Stimulated activated CD8-positive, alpha-beta memory T cell treated with anti-CD3 and anti-CD28 coated beads, Interleukin-15, amount 100 ng/mL, for 1 hour (primary cell): ENCODE results near the gene XYLT2.

ENCODE experiments used
- DNase-seq: peaks from one replicate; pipeline ENCODE4 v3.0.0-alpha.2; 2020; ENCODE audit warnings: low read depth

Gene XYLT2

DNA sequence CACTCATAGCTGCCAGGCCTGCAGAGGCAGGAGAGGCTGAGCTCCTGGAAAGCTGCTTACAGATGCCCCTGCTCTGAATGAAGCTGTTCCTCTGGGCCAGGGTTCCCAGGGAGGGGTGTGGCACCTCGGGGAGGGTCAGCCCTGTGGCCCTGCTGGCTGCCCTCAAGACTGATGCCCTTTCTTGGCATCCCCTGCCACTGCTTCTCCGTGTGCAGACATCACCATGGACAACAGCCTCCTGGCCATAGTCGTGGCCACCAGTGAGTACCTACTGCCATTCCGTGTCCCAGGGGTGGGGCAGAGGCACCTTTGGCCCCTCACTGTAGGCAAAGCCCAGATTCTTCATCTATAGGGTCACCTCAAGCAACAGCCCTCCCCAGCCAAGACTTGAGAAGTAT lies 18.1 kb downstream of the XYLT2 start:
- DNase-seq, result no peak

DNA sequence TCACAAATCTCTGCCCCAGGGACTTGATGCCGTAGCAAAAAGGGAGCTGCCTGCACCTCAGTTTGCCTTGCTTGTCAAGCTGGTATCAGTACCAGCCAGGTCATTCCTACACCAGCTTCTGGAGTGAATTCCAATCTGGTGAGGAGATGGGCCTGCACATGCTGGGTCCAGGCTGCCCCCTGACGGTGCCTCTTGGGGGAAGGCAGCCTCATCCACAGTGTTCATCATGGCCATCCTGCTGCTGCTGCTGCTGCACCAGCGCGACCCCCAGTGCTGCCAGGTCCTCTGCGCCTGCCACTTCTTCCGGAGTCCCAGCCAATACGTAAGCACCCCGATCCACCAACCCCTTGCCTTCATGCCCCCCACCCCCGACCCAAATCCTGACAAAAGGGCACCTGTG lies 18.8 kb downstream of the XYLT2 start:
- DNase-seq, result no peak

DNA sequence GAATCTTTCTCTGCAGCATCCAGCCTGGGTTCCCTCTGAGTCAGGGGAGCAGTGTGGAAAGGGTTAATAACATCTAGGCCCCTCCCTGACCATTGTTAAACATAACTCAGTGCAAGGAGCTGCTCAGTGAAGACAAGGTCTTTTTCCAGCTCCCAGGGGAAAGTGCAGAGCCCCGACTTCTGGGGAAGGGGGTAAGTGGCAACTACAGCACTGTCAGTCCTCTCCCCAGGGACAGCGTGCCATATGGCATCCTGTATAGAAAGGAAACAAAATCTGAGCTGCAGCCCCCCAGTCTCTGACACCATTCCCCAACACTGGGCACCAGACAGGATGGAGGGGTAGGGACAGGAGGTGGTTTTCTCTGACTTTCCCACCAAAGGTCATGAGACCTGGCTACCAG lies 19.2 kb downstream of the XYLT2 start:
- DNase-seq, result no peak

DNA sequence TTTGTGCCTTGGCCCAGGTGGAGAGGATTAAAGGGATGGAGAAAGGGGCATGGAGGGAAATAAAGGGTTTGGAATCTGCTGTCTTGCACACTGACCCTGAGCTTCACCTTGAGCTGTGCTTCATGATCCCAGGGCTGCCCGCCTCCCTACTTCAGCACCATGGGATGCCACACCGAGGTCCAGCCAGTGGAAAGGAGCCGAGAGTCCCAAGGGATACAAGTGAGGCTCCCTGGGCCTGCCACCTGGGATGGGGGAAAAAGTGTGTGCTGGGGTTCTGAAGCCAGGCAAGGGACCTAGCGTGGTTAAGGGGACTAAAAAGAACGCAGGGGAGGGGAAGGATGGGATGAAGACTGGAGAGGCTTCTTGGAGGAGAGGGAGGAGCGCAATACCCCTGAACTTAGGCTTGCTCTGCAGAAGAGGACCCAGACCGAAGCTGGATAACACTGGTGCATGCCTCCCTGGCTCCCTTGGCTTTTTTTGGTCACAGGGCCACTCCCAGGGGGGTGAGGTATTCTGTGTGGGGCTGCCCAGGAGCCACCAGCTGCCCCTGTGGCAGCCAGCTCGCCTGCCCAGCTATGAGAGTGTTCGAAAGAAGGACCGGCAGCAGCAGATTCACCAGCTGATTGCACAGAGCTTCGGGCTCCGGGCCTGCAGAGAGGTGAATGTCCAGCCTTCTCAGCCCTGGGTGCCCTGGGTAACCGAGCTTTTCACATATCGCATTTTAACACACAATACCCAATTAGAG lies 19.9 kb downstream of the XYLT2 start:
- no peak for DNase-seq

DNA sequence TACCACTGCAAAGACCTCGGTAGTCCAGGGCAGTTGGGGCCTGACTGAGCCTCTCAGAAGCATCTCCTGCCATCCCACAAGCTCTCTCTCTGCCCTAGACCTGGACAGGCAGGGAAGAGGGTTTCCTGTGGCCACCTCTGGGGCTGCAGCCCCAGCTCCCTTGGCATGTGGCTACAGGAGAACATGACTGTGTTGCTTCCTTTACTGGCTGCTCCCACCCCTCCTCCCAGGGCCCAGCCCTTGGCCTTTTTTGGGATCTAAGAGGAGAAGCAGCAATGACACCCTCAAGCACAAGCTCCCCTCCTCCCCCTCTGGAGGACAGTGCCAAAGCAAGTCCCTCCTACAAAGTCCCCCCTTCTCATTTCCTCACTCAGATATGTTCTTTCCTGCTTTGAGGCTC lies 21.5 kb downstream of the XYLT2 start:
- no peak for DNase-seq

DNA sequence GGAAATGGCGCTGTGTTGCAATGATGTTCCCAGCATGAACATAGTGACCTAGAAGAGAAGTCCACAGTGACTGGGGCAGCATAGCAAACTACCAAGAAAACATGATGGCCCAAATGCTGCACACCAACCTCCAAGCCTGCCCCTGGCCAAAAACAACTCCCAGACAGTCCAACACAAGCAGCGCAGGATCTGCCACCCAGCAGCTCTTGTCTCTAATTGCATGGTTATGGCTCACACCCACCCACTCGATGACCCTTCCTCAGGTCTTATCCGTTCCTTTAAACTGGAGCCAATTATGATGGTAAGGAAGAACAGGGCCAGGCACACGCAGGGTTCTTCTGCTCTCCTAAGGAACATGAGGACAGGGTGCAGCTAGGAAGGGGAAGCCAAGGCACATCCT lies 24.1 kb downstream of the XYLT2 start:
- DNase-seq, result no peak

DNA sequence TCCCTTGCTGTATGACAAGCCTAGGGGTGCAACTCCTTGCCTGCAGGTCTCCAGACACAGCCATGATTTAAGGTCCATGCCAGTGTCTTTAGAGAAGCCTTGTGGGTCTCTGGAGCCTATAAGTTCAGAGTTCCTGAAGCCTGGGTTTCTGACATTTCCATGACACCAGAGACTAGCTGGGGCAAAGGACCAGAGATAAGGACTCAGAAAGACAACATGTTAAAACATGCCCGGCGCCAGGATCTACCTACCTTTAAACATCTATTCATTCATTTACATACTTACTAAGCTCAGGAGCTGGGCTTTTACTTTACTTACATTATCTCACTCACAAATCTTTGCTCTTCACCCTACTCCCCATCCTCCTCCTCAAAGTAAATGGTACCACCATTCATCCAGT lies 25.6 kb downstream of the XYLT2 start:
- no peak for DNase-seq

DNA sequence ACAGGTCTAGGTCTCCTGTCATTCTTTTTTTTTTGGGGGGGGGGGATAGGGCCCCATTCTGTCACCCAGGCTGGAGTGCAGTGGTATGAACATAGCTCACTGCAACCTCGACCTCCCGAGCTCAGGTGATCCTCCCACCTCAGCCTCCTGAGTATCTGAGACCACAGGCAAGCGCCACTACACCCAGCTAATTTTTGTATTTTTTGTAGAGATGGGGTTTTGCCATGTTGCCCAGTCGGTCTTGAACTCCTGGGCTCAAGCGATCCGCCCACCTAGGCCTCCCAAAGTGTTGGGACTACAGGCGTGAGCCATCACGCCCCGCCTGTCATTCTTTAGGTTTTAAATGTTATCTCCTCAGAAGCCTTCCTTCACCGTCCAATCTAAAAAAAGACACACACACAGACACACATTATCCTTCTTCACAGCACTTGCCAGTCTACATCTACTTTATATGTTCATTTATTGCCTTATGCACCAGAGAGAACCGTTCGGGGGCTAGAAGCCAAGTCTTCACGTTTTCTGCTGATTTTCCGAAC lies 26.4 kb downstream of the XYLT2 start:
- DNase-seq, result no peak

DNA sequence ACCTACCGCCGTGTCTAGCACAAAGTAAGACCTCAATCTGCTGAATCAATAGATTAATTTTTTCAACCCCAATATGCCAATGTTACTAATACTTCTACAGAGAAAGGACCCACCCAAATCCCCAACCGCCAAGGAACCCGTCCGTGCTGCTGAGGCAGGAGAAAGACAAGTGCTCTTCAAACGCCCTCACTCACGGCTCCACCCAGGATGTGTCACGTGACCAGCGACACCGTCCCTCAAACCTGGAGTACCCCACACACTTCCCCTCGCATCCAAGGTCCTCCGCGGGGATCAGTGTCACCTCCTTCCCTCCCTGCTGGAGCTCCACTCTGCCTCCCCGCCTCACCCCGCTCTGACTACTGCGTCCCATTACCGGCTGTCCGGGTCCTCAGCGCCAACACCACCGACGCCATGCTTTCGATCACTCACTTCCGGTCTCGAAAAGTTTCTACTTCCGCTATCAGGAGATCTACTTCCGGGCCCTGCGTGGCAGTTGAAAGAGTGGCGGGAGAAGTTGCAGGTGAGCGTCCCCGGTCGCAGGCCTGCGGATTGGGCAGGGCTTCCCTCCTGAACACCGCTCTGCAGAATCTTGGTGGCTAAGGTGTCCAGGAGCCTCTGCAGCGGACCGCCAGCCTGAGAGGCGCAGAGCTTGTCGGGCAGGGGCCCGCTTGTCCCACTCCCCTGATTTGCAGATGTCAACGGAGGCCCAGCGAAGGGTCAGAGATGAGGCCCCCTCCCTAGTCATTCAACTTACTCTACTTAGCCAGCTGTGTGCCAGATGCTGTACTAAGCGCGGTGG lies 27.0 kb downstream of the XYLT2 start, which contains the start of the genes EME1 and MRPL27:
EME1 (plus strand) TSS at position 472 of the 799 bp plus-strand sequence. CDS start 1,980 bp downstream, outside the sequence.
MRPL27 (minus strand) TSS at position 427 of the 799 bp plus-strand sequence; CDS start at position 413, 14 bp downstream.
- DNase-seq, result peak; percentile 73

DNA sequence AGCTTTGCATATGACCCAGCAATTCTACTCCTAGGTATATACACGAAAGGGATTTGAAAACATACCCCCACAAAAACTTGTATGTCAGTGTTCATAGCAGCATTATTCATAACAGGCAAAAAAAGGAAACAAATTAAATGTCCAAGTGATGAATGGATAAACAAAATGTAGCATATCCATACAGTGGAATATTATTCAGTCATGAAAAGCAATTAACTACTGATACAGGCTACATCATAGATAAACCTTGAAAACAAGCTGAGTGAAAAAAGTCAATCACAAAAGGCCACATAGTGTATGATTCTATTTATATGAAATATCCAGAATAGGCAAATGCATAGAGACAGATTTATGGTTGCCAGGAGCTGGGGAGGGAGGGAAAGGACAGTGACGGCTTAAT lies 27.8 kb downstream of the XYLT2 start:
- DNase-seq, result no peak

DNA sequence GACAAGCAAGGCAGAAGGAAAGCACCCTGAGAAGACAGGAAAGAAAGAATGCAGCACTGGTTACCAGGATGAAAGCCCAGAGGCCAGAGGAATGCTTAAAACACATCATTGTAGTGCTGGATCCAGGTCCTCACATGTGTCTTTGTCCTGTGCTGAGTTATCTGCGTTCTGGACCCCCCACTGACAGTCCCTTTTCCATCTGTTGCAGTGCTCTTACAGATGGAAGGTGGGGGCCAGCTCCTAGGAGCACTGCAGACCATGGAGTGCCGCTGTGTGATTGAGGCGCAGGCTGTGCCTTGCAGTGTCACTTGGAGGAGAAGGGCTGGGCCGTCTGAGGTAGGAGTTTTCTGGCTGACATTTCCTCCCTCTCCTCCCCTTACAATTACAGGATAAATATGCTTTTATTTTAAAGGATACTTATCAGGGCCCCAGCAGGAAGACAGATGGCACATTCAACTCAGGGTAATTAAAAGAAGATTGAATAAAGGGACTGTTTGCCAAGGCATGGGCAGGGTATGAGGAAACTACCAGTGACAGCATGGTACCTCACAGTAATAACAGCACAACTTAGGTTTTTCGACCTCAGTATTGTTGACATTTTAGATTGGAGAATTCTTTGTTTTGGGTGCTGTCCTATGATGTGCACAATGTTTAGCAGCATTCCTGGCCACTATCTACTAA lies 30.1 kb downstream of the XYLT2 start:
- DNase-seq, result no peak

DNA sequence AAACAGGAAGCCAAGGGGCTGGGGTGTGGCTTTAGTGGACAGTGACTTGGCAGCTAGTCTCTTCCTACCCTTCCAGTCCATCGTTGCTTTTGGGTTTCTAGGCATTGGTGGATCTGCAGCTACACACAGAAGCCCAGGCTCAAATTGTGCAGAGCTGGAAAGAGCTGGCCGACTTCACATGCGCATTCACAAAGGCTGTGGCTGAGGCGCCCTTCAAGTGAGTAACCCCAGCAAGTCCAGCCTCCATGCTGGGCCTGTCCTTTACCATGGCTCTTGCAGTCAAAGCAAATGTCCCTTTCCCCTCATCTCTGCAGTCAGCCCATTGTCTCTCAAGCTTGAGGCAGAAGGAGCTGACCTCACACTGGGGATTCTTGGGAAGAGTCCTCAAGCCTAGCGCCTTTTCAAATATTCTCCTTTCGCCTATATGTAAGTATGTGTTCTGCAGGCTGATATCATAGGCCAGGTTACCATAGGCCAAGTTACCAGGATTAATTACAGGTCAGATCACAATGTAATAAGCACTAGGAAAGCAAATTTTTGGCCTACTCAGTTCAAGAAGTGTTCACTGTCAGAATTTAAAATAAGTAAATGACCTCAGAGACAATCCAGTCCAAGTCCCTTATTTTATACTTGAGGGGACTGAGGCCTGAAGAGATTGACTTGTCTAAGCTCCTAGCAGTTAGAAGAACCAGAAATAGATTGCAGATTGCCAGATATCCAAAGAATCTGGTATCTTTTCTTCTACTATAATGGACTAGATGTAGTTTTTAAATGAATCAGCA lies 33.6 kb downstream of the XYLT2 start:
- DNase-seq, result no peak

DNA sequence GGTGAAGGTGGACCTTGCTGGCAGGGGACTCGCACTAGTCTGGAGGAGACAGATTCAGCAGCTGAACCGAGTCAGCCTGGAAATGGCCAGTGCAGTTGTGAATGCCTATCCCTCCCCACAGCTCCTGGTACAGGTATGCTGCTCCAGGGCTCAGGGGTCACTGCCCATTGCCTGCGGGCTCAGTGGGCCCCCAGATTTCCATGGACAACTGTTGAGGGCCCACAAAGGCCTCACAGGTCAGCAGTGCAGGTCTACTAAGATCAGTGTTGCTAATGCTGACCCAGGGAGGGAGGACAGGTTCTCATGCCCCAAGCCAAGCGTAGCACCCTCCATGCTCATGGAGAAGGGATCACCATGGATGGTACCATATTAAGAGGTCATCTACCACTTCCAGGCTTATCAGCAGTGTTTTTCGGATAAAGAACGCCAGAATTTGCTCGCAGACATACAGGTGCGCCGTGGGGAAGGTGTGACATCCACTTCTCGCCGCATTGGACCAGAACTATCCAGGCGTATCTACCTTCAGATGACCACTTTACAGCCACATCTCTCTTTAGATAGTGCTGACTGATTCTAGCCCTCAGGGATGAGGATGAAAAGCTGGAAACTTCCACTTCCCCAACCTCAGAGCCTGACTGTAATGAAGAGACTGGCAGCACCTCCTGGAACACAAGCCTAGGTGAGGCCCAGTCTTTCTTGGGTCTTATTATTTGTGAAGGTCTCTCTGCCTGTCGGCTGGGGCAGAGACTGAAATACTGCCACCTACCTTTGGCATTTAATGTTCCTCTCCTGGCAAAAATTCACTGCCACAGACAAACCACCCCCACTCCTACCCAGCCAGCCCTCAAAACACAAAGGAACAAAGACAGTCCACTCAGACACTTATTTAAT lies 34.7 kb downstream of the XYLT2 start:
- DNase-seq, result no peak

DNA sequence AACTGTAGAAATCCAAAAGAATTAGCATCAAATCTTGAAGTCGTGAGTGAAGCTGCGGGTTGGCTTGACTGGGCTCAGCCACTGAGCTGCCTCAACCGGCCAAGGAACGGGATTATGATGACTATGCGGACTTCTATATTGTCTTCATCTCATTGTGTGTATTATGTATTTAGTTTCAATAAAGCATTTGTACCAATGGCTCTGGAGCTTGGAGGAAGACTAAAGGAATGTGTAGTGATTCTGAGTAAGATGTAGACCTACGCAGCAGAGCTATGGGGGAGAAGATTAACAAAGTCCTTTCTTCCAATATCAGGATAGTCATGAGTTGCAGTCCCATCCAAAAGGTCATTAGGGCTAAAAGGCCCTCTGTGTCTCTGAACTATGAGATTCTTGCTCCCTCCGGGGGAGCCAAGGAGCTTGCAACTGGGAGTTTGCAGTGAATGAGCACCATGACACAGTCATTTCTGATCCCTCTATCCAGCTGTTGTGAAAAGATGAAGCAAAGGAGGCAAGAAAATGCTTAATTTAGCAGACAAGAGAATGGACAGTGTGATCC lies 35.4 kb downstream of the XYLT2 start:
- DNase-seq, result no peak

DNA sequence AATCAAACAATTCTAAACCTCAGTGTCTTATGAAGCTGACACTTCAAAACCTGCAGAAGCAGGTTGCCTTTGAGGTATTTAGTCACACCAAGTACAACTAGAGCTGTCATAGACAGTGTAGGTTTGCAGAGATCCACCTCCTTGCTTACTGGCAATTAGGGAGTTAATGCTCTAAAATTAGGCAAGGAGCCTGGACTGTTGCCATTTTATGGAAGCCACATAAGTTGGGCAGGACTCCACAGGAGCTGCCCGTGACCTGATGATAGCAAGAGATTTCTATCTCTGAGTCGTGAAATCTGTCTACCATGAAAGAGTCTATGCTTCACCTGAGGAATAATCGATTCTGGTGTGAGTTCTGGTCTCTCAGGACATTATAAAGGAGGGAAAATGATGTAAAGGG lies 36.0 kb downstream of the XYLT2 start:
- DNase-seq, result no peak

DNA sequence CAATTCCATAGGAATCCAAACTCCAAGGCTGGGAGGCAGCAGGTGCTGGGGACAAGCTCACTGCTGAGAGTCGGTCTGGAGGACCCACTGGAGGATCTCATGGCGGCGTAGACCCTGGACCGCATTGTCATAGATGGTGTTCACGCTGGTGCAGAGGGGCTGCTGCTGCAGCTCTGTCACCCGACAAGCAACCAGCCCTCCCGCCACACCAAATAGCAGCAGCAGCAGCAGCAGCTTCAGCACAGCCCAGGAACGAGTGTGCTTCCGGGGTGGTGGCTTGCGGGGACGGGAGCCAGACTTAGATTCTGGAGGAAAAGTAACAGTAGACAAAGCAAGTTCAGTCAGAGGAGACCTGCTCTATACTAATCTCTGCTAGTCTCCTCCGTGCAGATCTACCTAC lies 37.0 kb downstream of the XYLT2 start:
- DNase-seq, result no peak

DNA sequence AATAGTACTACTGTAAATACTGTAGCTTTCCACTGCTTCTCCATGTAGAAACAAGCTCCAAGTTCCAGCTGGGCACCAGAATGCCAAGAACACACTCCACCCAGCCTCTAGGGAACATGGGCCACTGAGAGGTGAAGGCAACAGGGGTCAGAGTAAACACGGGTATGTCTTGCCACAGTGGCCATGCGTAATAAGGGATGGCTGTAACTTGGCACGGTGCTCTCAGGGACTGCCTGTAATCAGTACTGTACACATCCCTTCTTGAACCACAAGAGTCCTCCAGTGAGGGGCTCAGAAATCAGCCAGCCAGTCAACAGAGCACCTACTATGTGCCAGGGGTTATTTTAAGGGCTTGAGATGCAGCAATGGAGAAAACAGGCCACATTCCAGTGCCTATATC lies 40.6 kb downstream of the XYLT2 start:
- DNase-seq, result no peak

DNA sequence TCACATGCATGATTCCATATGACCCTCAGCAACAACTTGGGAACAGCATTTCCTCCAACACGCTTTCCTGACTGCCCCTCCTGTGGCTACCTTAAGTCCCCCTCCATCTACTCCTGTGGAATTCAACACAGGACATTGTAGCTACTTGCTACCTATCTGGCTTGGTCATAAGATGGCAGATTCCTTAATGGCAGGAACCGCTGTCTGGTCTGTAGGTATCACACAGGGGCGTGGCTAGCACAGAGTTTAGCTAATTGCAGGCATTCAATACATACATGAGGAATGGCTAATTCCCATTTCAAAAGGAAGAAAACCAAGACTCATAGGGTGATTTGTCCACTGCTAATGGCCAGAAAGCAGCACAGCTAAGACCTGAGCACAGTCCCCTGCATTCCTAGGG lies 42.8 kb downstream of the XYLT2 start:
- DNase-seq, result no peak

DNA sequence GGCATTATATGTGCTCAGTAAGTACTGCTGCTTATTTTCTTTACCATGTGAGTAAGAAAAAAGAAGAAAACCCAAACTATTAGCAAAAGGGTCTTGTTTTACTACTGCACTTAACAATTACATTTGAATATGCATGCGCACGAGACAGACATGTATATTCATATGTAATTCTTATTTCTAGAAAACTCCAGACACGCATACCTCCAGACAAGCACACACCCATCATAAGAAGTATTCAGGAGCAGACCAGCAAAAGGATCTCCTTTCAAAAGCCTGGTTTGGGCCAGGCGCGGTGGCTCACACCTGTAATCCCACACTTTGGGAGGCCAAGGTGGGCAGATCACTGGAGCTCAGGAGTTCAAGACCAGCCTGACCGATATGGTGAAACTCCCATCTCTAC lies 43.6 kb downstream of the XYLT2 start:
- DNase-seq, result no peak

DNA sequence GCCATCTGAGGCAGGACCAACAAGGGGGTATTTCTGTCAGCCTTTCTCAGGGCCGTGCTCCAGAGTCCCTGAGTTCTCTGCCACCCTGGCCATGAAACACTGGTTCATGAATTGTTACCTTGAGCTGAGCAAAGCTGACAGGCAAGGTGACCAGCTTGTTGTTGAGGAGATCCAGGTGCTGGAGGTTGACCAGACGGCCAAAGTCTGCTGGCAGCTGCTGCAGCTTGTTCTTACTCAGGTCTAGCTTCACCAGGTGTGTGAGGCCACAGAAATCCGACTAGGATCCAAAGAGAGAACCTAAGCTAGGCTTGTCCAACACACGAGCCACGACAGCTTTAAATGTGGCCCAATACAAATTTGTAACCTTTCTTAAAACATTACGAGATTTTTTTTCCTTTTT lies 46.7 kb downstream of the XYLT2 start:
- DNase-seq, result no peak
